ENCODE results near the gene PPP1R3G. TPM values are rescaled to one million over a fixed set of nuclear protein-coding genes. Genes with fewer than 3 reads are reported as not detected.

PPP1R3G gene
- total RNA-seq, 1 experiment from 2014 or later, result not detected

DNA sequence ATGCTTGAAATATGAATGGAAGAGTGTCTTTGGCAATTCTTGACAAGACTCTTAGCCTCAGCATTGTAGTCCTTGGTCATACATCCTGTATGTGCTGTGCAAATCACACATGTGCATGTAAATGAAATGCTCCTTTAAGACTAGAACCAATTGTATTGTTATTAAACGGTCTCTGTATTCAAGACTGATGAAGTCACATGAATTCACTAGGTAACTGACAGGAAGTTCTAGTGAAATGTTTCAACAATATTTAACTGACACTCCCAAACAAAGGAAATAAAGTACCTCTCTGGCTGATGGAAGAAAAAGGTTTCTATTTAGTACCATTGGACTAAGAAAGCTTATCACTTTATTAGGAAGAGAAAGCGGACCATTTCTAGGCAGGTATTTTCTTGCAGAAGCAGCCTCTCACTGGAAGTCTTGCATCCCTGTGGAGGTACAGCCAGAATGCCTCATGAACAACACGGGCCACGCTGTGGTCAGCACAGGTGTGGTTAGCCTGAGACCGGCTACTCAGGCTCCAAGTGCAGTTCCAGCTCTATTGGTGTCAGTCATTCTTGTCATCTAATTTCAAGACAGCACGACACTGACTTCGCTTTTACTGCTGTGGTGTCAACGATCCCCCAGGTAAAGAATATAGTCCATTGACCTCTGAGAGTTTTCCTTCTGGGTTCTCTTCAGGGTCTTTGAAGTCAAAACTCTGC is 17.3 kb downstream of the PPP1R3G start:
- no peak overlapping the region for H2BK20ac ChIP-seq (ENCODE audit: low read depth, low read length, poor library complexity, severe bottlenecking)
- H3K27ac Mint-ChIP-seq, result no peak overlapping the region
- peaks cover 8 to 10% of the 10 kb centered on the region in 2 experiments for H3K4me1 Mint-ChIP-seq
- H3K9me3 Mint-ChIP-seq, result no peaks in the 10 kb centered on the region; a peak in 1 of 5 replicates
- no peaks in the 10 kb centered on the region; the same call in 1 of the 2 replicates for H3K79me2 ChIP-seq (ENCODE audit: insufficient read depth, low read length)
- no peak overlapping the region for H3K4me3 Mint-ChIP-seq
- no peak overlapping the region for H2AFZ ChIP-seq (ENCODE audit: low read length)
- no peaks in the 10 kb centered on the region; the same call in 1 of the 2 replicates for H3K4me1 ChIP-seq (ENCODE audit: insufficient read depth, low read length)
- WGBS (ENCODE audit: extremely low coverage, insufficient read length, low lambda C conversion rate), result no CpG with 5 or more reads among the region's 8 CpGs
- no peak overlapping the region for H3K23ac ChIP-seq (ENCODE audit: insufficient read length, low read depth, low read length)
- H2BK5ac ChIP-seq (ENCODE audit: insufficient read length, low read length), result no peak overlapping the region
- H3K27ac ChIP-seq (ENCODE audit: insufficient read length, low read depth, low read length), result no peak overlapping the region
- no peaks in the 10 kb centered on the region for H3K9me3 ChIP-seq (ENCODE audit: control insufficient read depth, low read depth, low read length)
- H3K36me3 Mint-ChIP-seq (ENCODE audit: insufficient read depth in 1 of 3, low read depth in 3 of 3), result peaks cover 2 to 11% (median 2%) of the 10 kb centered on the region in 3 experiments; a peak in 4 of 7 replicates
- no peak overlapping the region for H2BK12ac ChIP-seq (ENCODE audit: insufficient read length, low read depth, low read length)
- no peak overlapping the region for H2AK5ac ChIP-seq (ENCODE audit: insufficient read length, low read length)
- no peaks in the 10 kb centered on the region for H4K20me1 ChIP-seq (ENCODE audit: control insufficient read depth, insufficient read depth, insufficient read length)
- H4K5ac ChIP-seq (ENCODE audit: insufficient read length, low read depth, low read length), result no peak overlapping the region
- no peak overlapping the region for H2BK120ac ChIP-seq (ENCODE audit: low read depth, low read length, poor library complexity, severe bottlenecking)
- no peak overlapping the region for H4K8ac ChIP-seq (replicated peaks; ENCODE audit: insufficient read length, low read depth, low read length)
- no peaks in the 10 kb centered on the region for H3K23me2 ChIP-seq (ENCODE audit: insufficient read length, low read depth, low read length, poor library complexity, severe bottlenecking)
- H3K14ac ChIP-seq (ENCODE audit: insufficient read depth, low read length), result no peak overlapping the region
- H3K56ac ChIP-seq (ENCODE audit: insufficient read length, low read depth, low read length), result no peak overlapping the region
- H3K27me3 Mint-ChIP-seq (ENCODE audit: low read depth), result peaks cover 8% of the 10 kb centered on the region
- TF ChIP-seq, protein P1, sequence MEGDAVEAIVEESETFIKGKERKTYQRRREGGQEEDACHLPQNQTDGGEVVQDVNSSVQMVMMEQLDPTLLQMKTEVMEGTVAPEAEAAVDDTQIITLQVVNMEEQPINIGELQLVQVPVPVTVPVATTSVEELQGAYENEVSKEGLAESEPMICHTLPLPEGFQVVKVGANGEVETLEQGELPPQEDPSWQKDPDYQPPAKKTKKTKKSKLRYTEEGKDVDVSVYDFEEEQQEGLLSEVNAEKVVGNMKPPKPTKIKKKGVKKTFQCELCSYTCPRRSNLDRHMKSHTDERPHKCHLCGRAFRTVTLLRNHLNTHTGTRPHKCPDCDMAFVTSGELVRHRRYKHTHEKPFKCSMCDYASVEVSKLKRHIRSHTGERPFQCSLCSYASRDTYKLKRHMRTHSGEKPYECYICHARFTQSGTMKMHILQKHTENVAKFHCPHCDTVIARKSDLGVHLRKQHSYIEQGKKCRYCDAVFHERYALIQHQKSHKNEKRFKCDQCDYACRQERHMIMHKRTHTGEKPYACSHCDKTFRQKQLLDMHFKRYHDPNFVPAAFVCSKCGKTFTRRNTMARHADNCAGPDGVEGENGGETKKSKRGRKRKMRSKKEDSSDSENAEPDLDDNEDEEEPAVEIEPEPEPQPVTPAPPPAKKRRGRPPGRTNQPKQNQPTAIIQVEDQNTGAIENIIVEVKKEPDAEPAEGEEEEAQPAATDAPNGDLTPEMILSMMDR (conservative IDR thresholded peaks at IDR 0.05), result no peak
- no peak for DNase-seq
- no peak overlapping the region for H3K9ac ChIP-seq (ENCODE audit: extremely low read depth, insufficient read length, low read length)
- H3K4ac ChIP-seq (ENCODE audit: low read depth, low read length), result no peak overlapping the region
- H3T11ph ChIP-seq (ENCODE audit: low read length), result no peak overlapping the region
- no peaks in the 10 kb centered on the region for H3K27me3 ChIP-seq (ENCODE audit: insufficient read depth, low read length)
- no peak overlapping the region for H2BK15ac ChIP-seq (ENCODE audit: low read depth, low read length)
- no peak overlapping the region for H4K91ac ChIP-seq (ENCODE audit: insufficient read length, low read depth, low read length)
- no peak overlapping the region for H3K4me2 ChIP-seq (ENCODE audit: insufficient read depth, insufficient read length, low read length)
- no peak overlapping the region for H3K18ac ChIP-seq (ENCODE audit: insufficient read length, low read depth, low read length)
- no peaks in the 10 kb centered on the region for H3K79me1 ChIP-seq (ENCODE audit: insufficient read depth, low read depth, low read length, poor library complexity, severe bottlenecking)
